Left hindlimb (tissue), 1 donor: ENCODE results near the gene LIFR.

ENCODE experiments used
- DNase-seq: peaks from one replicate; pipeline ENCODE4 v3.0.0-alpha.2; 2018

The LIFR gene

DNA sequence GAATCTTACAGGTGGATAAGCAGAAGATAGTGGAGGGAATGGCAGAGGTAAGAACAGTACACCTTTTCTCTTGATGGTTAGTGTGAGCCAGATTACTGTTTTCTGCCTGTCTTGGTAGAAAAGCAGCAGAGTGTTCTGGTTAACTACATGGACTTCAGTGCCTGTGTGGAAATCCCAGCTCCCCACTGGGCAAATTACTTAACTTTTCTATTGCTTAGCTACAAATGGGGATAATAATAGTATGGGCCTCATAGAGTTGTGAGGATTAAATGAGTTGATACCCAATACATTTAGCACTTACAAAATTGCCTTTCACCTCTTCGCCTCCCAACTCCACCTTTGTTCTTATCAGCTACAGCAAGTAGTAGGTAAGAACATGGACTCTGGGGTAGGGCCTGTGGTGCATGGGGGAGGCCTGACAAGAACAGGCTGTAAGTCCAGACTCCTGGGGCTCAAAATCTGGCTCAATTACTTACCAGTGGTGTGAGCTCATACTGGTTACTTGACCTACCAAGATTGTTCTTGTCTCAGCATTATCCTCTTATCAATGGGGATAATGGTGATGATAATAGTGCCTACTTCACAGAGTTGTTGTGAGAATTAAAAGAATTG is 125.1 kb downstream of the LIFR start:
- DNase-seq = no peak

DNA sequence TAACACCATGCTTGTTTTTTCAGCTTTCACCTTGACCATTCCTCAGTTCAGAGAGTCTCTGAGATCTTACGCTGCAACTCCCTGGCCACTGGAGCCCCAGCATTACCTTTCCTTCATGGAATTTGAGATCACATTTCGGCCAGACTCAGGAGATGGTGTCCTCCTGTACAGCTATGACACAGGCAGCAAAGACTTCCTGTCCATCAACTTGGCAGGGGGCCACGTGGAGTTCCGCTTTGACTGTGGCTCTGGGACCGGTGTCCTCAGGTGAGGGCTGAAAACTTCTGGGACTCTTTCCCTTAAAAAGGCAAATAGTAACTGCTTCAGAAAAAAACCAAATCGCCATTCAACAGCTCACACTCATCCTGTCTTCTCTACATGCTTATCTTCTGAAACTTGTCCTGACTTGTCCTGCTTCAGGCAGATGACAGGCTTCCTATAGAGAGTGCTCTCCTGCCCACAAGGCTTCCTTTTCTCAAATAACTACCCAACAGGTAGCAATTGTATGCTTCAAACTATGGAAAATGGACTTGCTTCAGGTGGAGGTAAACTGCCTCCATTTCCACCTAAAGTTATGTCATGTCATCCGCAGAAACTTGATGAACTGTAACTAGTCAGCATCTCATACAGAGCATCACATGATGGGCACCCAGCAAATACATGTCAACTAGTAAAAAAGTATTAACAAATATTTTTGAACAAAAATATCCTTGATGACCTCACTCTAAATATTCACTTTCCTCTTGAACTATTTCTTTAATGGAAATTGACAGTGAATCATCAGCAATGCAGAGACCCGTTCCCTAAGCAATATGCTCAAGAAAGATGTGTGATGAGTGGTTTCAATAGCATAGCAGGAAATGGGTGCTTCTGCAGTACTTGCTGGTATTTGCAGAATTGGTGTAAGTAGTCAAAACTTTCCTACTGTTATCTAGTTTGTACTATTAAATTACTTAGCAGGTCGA is 129.2 kb downstream of the LIFR start:
- DNase-seq = no peak

DNA sequence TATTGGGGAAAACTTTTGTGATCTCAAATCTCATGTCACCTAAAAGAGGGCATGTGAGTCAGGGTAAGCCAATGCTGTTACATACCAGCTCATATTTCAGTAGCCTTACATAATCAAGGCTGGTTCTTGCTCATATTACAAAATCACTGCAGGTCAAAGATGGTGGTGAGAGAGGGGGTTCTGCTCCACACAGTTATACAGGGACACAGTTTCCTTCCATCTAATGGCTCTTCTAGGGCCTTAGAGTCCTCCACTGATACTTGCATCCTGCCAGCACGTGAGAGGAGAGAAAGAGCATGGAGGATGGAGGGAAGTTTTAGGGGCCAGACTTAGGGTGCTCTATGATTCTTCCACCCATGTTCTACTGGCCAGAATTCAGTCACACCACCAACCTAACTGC is 130.0 kb downstream of the LIFR start:
- DNase-seq = no peak
